Spinal cord (tissue), 10 donors: Measurements from ENCODE around the gene RNH1. TPM values are rescaled to one million over a fixed set of nuclear protein-coding genes. Genes with fewer than 3 reads are reported as not detected.

Experiments used
- DNase-seq, 6 donors: peaks; one replicate each; pipeline versions ENCODE4 v3.0.0 to v3.0.0-alpha.2; 2013 to 2015; ENCODE audit warnings: low spot score in 6 of 6, low read depth in 4 of 6
- H3K27ac ChIP-seq: one replicate; pipeline ENCODE4 v1.5.1; 2013; ENCODE audit warnings: low read depth, low read length, control low read depth
- H3K27me3 ChIP-seq: one replicate; pipeline ENCODE4 v1.6.1; 2013; ENCODE audit warnings: low read length; ENCODE audit not compliant: control insufficient read depth, insufficient read depth
- H3K36me3 ChIP-seq: one replicate; pipeline ENCODE4 v1.6.1; 2013; ENCODE audit warnings: low read length; ENCODE audit not compliant: control insufficient read depth, insufficient read depth
- H3K4me1 ChIP-seq: one replicate; pipeline ENCODE4 v1.6.1; 2013; ENCODE audit warnings: low read length; ENCODE audit not compliant: control insufficient read depth, insufficient read depth
- H3K4me3 ChIP-seq: one replicate; pipeline ENCODE4 v1.5.1; 2013; ENCODE audit warnings: low read depth, low read length, control low read depth
- H3K9me3 ChIP-seq: one replicate; pipeline ENCODE4 v1.6.1; 2013; ENCODE audit warnings: low read length; ENCODE audit not compliant: control insufficient read depth, insufficient read depth
- WGBS: methylation state at CpG from one replicate; pipeline ENCODE4 v1.1.5; 2013; ENCODE audit warnings: missing lambda C conversion rate; ENCODE audit not compliant: insufficient coverage; 5-methylcytosine and 5-hydroxymethylcytosine counted together
- polyA plus RNA-seq, 2 donors: library from polyadenylated mRNA; unstranded; fragments of 120-200 nt; gene quantifications; one replicate each; pipeline ENCODE4 v1.2.1, GENCODE V29; 2013; ENCODE audit not compliant: insufficient read length in 2 of 2
- total RNA-seq, 2 donors: library from RNA; depleted of rRNA in 1 of 2; stranded (reverse); fragments of 120-200 nt in 1 of 2; fragments of >200 nt in 1 of 2; gene quantifications; one replicate each; pipeline versions ENCODE4 v1.2.3 to v1.2.4, GENCODE V29; 2013 to 2014
- donor health status: healthy.

The RNH1 gene
- total and polyA plus RNA-seq, 4 donors, result 62.8 to 119 (median 94.7) TPM

- WGBS, result 60% methylated on average over 16 of the region's 16 CpGs
- Histone ChIP-seq H3K27me3 (no peaks in the 10 kb centered on the region), H3K9me3 (no peaks in the 10 kb centered on the region), H3K27ac (no peak overlapping the region), H3K4me1 (no peaks in the 10 kb centered on the region), H3K4me3 (no peak overlapping the region), H3K36me3 (peaks cover 60% of the 10 kb centered on the region)
- peak in 1 of 6 donors; percentile 36 for DNase-seq
Observed at GRCh38 chr11:477052-477715, 29.9 kb downstream of the RNH1 start.

- Histone ChIP-seq H3K4me3 (no peak overlapping the region), H3K9me3 (no peaks in the 10 kb centered on the region), H3K36me3 (peaks cover 65% of the 10 kb centered on the region), H3K27me3 (no peaks in the 10 kb centered on the region), H3K4me1 (no peaks in the 10 kb centered on the region), H3K27ac (no peak overlapping the region)
- WGBS, result 94% methylated on average over 13 of the region's 15 CpGs
- no peak for DNase-seq
Observed at GRCh38 chr11:476416-476815, 30.6 kb downstream of the RNH1 start.

- peaks cover 67% of the 10 kb centered on the region for H3K36me3 ChIP-seq
- no peaks in the 10 kb centered on the region for H3K27me3 ChIP-seq
- H3K9me3 ChIP-seq, result no peaks in the 10 kb centered on the region
- H3K4me3 ChIP-seq, result no peak overlapping the region
- no peak overlapping the region for H3K27ac ChIP-seq
- 82% methylated on average over 9 of the region's 9 CpGs for WGBS
- DNase-seq, result no peak
- H3K4me1 ChIP-seq, result no peaks in the 10 kb centered on the region
Observed at GRCh38 chr11:475941-476340, 31.1 kb downstream of the RNH1 start.

GRCh38 chr11:474914-475506, 32.0 kb downstream of the RNH1 start:
- Histone ChIP-seq H3K9me3 (no peaks in the 10 kb centered on the region), H3K4me3 (no peak overlapping the region), H3K27me3 (no peaks in the 10 kb centered on the region), H3K27ac (no peak overlapping the region), H3K4me1 (peaks cover 3% of the 10 kb centered on the region), H3K36me3 (peaks cover 62% of the 10 kb centered on the region)
- 98% methylated on average over 48 of the region's 48 CpGs for WGBS
- no peak for DNase-seq

- H3K4me1 ChIP-seq, result peaks cover 11% of the 10 kb centered on the region
- DNase-seq, result no peak
- H3K27ac ChIP-seq, result no peak overlapping the region
- 90% methylated on average over 7 of the region's 22 CpGs for WGBS
- no peaks in the 10 kb centered on the region for H3K9me3 ChIP-seq
- no peaks in the 10 kb centered on the region for H3K27me3 ChIP-seq
- no peak overlapping the region for H3K4me3 ChIP-seq
- H3K36me3 ChIP-seq, result peaks cover 59% of the 10 kb centered on the region
Observed at GRCh38 chr11:473962-474785, 32.9 kb downstream of the RNH1 start.

- Histone ChIP-seq H3K27me3 (no peaks in the 10 kb centered on the region), H3K36me3 (peaks cover 54% of the 10 kb centered on the region), H3K4me1 (peaks cover 11% of the 10 kb centered on the region), H3K4me3 (no peak overlapping the region), H3K9me3 (no peaks in the 10 kb centered on the region), H3K27ac (no peak overlapping the region)
- no peak for DNase-seq
- 97% methylated on average over 12 of the region's 19 CpGs for WGBS
Observed at GRCh38 chr11:473415-473814, 33.6 kb downstream of the RNH1 start.

GRCh38 chr11:472816-473215, 34.2 kb downstream of the RNH1 start:
- Histone ChIP-seq H3K27me3 (no peaks in the 10 kb centered on the region), H3K4me1 (peaks cover 11% of the 10 kb centered on the region), H3K9me3 (no peaks in the 10 kb centered on the region), H3K27ac (no peak overlapping the region), H3K4me3 (no peak overlapping the region), H3K36me3 (peaks cover 54% of the 10 kb centered on the region)
- no peak for DNase-seq
- 88% methylated on average over 28 of the region's 28 CpGs for WGBS

GRCh38 chr11:472272-472671, 34.8 kb downstream of the RNH1 start:
- 92% methylated on average over 8 of the region's 13 CpGs for whole genome bisulfite sequencing
- peaks cover 11% of the 10 kb centered on the region for H3K4me1 ChIP-seq

GRCh38 chr11:471468-472145, 35.4 kb downstream of the RNH1 start:
- 95% methylated on average over 54 of the region's 61 CpGs for WGBS
- Histone ChIP-seq H3K4me3 (no peak overlapping the region), H3K27ac (no peak overlapping the region), H3K27me3 (no peaks in the 10 kb centered on the region), H3K36me3 (peaks cover 52% of the 10 kb centered on the region), H3K9me3 (no peaks in the 10 kb centered on the region), H3K4me1 (peaks cover 11% of the 10 kb centered on the region)
- DNase-seq, result no peak

More at GRCh38 chr11:472272-472671, 34.8 kb downstream of the RNH1 start:
- DNase-seq, result no peak
- no peaks in the 10 kb centered on the region for H3K9me3 ChIP-seq
- peaks cover 54% of the 10 kb centered on the region for H3K36me3 ChIP-seq
- no peaks in the 10 kb centered on the region for H3K27me3 ChIP-seq
- H3K27ac ChIP-seq, result no peak overlapping the region
- H3K4me3 ChIP-seq, result no peak overlapping the region
